ENCODE measurements around the gene OPN1LW.
A peak's percentile ranks its signal among the peaks of the same experiment; 100 is the strongest.
"Not testable (repeated sequence)": the region's sequence is repeated elsewhere in the genome, so short reads cannot be mapped to it uniquely, and the experiment has no call there.

The OPN1LW gene

DNA sequence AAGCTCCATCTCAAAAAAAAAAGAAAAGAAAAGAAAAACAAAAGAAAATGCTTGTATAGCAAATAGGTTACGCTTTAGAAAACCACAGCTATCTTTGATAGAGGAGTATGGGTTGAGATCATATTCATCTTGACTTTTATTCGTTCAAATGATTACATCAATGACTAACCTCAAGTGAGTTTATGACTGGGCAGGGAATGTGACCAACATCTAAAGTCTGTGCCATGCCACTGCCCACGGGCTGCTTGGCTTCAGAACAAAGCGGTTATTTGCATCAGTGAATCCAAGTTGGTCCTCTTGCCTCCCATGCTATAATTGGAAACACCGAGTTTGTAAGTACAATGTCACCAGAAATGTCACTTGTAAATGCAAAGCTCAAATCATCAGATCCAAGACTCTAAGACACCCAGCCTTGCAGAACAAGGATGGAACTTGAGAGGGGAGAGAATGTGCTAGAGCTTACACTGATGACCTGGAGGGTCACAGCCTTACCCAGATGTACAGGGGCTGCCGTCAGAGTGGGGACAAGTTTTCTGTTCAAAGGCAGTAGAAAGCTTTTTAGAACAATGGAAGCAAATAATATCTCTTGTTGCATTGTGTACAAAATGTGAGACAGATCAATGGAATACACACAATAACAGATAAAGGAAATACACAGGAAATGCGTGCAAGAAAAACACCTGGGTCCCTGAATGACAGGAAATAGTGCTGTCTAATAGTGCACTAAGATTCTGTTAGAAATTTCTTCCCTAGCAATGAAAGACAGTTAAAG, 8.4 kb upstream of the OPN1LW start:
- no peak for DNase-seq

DNA sequence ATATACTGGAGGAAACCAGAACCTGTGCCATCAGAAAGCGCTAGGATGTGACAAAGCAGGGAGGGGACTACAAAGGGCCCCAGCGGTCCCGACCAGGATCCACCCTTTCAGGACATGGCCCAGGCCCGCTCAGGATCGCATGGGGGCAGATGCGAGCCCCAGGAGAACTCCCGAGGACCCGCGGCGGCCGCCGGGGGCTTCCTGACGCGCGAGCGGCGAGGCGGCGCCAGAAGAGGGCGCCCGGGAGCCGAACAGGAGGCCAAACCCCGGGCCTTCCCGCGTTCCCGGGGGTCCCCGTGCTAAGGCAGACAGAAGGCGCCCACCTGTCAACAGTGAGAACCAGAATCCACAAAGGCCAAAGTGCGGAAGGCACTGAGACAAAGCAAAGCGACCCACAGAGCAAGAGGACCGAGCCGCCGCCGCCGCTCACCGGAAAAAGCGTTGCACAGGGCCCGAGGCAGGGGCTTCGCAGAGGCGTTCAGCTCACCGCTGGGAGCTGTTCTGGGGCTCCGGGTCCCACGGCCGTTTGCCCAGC, 7.3 kb upstream of the OPN1LW start:
- peak; percentile 39 for DNase-seq

DNA sequence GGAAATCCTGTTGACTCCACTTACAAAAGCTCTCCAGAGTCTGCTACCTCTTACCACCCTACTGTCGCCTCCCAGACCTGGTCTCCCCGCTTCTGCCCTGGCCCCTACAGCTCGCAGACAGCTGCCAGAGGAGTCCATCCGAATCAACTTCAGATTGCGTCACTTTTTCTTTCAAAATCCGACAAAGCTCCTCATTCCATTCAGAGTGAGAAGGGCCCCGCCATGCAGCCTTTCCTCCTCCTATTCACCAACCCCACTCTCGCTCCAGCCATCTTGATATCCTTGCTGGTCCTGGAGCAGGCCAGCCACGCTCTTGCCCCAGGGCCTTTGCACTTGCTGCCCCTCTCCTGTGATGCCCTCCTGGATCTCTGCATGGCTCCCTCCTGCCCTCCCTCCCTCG, 5.2 kb upstream of the OPN1LW start:
- no peak for DNase-seq

DNA sequence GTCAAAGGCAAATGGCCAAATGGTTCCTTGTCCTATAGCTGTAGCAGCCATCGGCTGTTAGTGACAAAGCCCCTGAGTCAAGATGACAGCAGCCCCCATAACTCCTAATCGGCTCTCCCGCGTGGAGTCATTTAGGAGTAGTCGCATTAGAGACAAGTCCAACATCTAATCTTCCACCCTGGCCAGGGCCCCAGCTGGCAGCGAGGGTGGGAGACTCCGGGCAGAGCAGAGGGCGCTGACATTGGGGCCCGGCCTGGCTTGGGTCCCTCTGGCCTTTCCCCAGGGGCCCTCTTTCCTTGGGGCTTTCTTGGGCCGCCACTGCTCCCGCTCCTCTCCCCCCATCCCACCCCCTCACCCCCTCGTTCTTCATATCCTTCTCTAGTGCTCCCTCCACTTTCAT, 3.8 kb upstream of the OPN1LW start:
- DNase-seq = no peak

DNA sequence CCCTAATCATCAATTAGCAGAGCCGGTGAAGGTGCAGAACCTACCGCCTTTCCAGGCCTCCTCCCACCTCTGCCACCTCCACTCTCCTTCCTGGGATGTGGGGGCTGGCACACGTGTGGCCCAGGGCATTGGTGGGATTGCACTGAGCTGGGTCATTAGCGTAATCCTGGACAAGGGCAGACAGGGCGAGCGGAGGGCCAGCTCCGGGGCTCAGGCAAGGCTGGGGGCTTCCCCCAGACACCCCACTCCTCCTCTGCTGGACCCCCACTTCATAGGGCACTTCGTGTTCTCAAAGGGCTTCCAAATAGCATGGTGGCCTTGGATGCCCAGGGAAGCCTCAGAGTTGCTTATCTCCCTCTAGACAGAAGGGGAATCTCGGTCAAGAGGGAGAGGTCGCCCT, 3.3 kb upstream of the OPN1LW start:
- DNase-seq = no peak

DNA sequence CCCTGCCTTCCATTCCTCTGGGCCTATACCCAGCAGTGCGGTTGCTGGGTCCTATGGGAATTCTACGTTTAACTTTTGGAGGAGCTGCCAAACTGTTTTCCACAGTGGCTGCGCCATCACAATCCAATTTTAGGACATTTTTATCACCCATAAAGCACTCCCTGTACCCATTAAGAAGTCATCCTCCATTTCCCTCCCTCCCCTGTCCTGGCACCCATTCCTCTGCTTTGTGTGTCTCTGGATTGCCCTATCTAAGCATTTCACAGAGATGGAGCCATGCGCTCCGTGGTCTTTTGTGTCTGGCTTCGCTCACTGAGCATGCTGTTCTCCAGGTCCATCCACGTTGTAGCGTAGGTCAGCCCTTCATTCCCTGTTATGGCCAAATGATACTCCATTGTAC, 1.7 kb upstream of the OPN1LW start:
- no peak for DNase-seq

DNA sequence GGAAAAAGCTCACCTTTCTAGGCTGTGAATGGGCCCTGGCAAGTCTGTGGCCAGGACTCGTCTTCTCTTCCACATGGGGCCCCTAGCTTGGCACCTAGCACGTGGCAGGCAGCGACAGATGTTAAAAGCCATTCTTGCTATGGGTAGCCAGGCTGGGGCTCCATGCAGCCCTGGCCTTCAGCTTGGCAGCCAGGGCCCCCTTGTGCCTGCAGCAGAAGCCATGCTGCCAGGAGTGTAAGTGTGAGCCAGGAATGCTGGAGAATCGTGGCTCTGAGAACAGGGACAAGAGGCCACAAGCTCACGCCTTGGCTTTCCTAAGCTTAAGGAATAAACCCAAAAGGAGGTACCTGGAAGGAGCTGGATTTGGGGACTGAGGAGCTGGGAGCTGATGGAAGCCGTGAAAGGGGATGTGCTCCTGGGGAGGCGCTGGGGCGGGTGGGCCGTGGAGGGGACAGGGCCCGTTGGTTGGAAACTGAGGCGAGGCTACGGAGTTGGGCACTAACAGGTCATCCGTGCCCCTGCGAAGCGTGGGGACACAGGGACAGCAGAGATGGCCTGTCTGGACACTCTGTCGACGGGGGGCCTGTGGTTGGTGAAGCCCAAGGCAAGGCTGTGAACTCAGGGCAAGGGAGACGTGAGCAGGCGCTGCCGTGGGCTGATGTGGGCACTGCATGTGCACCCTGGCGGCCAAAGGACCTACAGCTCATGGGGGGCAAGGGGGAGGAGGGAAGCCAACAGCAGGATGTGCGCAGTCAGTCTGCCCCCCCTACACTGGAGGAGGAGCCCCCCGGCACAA, 895 bp upstream of the OPN1LW start:
- no peak for DNase-seq

DNA sequence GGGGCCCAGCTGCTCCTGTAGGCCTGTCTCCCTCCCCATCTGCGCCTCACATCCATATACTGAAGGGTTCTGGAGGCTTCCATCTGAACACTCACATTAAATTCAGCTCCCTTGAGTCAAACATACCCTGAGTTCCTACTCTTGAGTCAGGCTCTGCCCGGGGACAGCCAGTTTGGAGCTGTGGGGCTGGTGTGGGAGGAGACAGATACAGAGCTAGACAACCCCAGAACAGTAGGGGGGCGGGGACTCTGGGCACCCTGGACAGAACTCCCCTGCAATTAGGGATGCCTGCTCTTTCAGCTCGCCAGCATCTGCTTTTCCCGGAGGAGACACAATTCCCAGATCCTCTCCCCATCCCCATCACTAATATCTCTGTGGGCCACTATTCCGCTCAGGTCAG, 7.0 kb downstream of the OPN1LW start:
- not testable (repeated sequence) for DNase-seq

DNA sequence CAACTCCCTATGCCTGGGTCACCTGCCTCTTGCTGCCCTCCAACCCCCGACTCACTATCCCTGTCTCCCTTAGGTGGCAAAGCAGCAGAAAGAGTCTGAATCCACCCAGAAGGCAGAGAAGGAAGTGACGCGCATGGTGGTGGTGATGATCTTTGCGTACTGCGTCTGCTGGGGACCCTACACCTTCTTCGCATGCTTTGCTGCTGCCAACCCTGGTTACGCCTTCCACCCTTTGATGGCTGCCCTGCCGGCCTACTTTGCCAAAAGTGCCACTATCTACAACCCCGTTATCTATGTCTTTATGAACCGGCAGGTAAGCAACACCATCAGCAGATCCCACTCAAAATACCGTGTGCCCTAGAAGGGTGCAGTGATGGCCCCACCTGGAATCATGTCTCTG, 12.2 kb downstream of the OPN1LW start:
- not testable (repeated sequence) for DNase-seq

DNA sequence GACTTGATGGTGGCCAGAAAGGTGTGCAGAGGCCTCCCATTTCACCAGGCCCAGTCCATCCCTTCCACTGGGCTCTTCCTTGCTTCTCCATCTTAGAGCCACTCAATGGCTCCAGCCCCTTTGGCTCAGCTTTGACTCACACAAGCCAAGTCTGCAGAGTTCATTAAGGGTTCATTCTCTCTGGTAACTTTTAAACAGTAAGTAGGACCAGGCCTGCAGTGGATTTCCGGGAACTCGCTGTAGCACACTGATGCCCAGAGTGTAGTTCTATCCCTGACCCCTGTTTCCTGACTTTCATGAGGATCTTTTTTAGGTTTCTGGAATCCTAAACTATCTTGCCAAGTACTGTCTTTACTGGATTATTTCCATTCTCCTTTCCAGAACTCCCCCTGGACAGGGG, 13.2 kb downstream of the OPN1LW start:
- DNase-seq = not testable (repeated sequence)

DNA sequence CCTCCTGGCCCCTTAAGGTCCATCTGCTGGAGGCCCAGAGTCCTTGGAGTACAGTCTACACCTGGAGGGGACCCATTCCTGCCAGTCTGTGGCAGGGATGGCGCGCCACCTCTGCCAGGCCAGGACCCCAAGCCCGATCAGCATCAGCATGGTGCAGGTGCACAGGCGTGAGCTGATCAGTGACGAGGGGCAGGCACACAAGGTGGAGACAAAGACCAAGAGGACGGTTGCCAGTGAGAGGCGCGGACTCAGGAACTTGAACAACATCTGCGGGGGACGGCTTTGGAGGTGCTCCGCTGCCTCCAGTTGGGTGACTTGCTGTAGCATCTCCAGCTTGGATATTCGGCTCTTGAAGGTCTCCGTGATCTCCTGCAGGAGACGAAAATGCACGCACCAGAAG, 15.3 kb downstream of the OPN1LW start:
- not testable (repeated sequence) for DNase-seq

DNA sequence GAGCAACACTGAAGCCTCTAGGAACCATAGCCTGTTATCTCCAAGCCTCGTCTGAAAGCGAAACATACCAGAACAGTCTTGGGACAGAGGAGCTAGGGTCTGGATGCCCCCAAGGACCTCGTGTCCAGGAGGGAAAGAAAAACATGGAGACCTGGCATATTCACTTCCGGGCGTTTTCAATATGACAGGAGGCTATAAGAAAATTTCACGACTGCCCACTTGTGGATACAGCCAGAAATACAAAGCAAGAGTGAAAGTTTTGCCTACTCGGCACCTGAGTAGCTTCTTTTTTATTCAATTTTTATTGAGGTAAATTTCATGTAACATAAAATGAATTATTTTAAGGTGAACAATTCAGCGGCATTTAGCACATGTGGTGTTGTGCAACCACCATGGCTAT, 20.9 kb downstream of the OPN1LW start:
- DNase-seq = not testable (repeated sequence)

DNA sequence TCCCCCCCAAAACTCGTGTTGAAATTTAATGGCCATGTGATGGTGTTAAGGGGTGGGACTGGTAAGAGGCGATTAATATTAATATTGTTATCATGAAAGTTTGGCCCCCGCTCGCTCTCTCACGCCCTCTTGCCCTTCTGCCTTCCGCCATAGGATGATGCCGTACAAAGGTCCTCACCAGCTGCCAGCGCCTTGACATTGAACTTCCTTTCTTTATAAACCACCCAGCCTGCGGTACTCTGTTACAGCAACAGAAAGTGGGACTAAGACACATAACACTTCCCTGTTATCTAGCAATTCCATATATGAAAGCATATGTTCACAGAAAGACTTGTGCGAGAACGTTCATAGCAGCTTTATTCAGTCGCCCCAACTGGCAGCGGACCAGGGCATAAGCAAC, 24.3 kb downstream of the OPN1LW start:
- not testable (repeated sequence) for DNase-seq

DNA sequence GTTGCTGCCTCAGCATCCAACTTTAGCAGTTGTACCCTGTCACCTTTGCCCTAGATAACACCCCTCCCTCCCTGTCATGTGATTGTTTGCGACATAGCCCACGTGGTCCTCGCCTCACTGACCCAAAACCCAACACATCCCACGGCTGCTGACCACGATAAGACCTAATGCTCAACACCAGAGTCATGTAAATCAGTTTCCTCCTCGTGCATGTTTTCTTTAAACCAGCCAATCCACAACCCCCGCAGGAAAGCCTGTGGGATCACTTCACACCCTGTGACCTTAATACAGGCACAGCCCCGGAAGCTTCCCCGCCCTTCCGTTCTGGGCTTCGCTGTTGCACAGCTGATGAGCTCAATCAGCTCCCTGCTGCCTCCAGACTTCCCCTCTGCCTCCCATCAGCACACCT, 28.5 kb downstream of the OPN1LW start:
- DNase-seq = not testable (repeated sequence)

DNA sequence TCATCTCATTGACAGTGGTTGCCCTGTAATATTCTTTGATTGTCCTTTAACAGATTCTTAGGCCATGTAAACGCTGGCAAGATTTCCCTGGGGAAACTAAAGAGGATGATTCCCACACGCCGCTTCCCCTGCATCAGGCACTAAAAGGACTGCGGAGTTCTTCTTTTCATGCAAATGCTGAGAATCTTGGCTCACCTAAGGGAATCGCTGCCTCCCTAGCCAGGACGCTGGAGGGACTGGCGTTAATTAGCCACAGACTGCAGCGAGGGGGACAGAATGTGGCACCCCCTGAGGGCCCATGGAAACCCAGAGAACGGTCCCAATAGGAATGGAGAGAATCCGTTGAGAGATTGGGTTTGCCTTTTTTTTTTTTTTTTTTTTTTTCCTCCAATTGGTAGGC, 30.3 kb downstream of the OPN1LW start:
- not testable (repeated sequence) for DNase-seq

DNA sequence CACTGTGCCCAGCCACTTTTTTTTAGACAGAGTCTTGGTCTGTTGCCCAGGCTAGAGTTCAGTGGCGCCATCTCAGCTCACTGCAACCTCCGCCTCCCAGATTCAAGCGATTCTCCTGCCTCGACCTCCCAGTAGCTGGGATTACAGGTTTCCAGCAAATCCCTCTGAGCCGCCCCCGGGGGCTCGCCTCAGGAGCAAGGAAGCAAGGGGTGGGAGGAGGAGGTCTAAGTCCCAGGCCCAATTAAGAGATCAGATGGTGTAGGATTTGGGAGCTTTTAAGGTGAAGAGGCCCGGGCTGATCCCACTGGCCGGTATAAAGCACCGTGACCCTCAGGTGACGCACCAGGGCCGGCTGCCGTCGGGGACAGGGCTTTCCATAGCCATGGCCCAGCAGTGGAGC, 38.3 kb downstream of the OPN1LW start, which contains the start of gene OPN1MW:
Gene OPN1MW (plus strand): TSS at position 301 of the 400 bp plus-strand sequence. CDS start 82 bp downstream, at position 383.
- DNase-seq = not testable (repeated sequence)

DNA sequence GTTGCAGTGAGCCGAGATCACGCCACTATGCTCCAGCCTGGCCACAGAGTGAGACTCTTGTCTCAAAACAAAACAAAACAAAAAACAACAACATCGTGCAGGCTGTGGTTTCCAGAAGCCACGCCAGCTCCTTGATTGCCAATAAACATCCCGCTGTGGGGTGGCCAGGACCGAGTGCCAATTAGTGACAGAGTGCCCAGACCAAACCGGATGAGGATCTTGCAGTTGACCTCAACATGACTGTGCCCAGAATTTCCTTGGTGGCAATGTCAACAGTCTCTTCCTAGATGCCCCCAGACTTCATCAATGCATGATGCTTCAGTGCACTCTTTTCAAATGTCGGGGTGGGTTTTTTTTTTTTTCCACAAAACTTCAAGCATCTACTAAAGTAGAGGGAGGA, 39.8 kb downstream of the OPN1LW start:
- DNase-seq = not testable (repeated sequence)

DNA sequence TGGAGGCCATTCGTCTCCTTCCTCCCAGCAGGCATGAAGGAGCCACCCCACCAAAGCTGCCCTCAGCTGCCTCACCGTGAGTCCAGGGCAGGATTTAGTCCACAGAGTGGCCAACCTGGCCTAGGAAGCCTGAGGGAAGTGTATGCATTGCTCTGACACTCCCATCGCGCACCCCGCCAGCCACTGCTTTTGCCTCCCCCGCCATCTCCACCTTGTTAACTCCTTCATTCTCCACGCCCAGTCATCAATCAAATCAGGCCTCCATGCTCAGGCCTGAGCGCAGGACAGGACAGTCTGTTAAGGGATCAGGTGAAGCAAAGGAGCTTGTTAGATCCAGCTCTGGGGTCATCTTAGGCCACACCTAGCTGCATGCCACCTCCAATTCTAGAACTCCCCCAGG, 48.8 kb downstream of the OPN1LW start:
- not testable (repeated sequence) for DNase-seq

DNA sequence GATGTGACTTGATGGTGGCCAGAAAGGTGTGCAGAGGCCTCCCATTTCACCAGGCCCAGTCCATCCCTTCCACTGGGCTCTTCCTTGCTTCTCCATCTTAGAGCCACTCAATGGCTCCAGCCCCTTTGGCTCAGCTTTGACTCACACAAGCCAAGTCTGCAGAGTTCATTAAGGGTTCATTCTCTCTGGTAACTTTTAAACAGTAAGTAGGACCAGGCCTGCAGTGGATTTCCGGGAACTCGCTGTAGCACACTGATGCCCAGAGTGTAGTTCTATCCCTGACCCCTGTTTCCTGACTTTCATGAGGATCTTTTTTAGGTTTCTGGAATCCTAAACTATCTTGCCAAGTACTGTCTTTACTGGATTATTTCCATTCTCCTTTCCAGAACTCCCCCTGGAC, 50.3 kb downstream of the OPN1LW start:
- DNase-seq = not testable (repeated sequence)

DNA sequence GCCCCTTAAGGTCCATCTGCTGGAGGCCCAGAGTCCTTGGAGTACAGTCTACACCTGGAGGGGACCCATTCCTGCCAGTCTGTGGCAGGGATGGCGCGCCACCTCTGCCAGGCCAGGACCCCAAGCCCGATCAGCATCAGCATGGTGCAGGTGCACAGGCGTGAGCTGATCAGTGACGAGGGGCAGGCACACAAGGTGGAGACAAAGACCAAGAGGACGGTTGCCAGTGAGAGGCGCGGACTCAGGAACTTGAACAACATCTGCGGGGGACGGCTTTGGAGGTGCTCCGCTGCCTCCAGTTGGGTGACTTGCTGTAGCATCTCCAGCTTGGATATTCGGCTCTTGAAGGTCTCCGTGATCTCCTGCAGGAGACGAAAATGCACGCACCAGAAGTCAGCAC, 52.4 kb downstream of the OPN1LW start:
- not testable (repeated sequence) for DNase-seq
